K562 (cell line): ENCODE data around the gene NOD2.

Source experiments
- CC2D1A ChIP-seq: fragments of 450-650 bp; IDR thresholded peaks from 2 replicates; pipeline ENCODE4 v1.6.1; 2017; ENCODE audit warnings: mild to moderate bottlenecking
- ELF2 ChIP-seq: fragments of 250-450 bp; sonication (Bioruptor Pico); IDR thresholded peaks from 2 replicates; pipeline ENCODE4 v1.5.0; 2021; ENCODE audit warnings: mild to moderate bottlenecking
- GATA2 ChIP-seq: sonication (generic); formaldehyde crosslinking; IDR thresholded peaks from 2 replicates; pipeline ENCODE4 v1.4.0; 2020; ENCODE audit warnings: mild to moderate bottlenecking, missing genetic modification reagents
- JUND ChIP-seq, 2 experiments: IDR thresholded peaks; 2 replicates in 1 of 2; 3 replicates in 1 of 2; pipeline ENCODE4 v1.6.1; 2011; ENCODE audit warnings: borderline replicate concordance in 2 of 2, low read depth in 2 of 2, low read length in 2 of 2, improper control_type of control experiment in 1 of 2, missing biosample characterization in 1 of 2, missing genetic modification characterization in 1 of 2, missing genetic modification reagents in 1 of 2
- KDM1A ChIP-seq, 2 experiments: fragments of 450-650 bp; IDR thresholded peaks; 2 replicates each; pipeline ENCODE4 v1.6.1; 2016; ENCODE audit warnings: mild to moderate bottlenecking in 2 of 2
- MLLT1 ChIP-seq, 2 experiments: fragments of 450-650 bp; IDR thresholded peaks; 2 replicates each; pipeline ENCODE4 v1.6.1; 2016
- PRMT5 ChIP-seq: sonication (generic); formaldehyde crosslinking; IDR thresholded peaks from 2 replicates; pipeline ENCODE4 v1.5.0; 2020; ENCODE audit warnings: missing genetic modification reagents
- TEAD1 ChIP-seq, 2 experiments: fragments of 450-650 bp in 1 of 2; sonication (generic) in 1 of 2; formaldehyde crosslinking; IDR thresholded peaks; 2 replicates each; pipeline versions ENCODE4 v1.4.0 to v1.8.0; 2020 to 2022; ENCODE audit warnings: mild to moderate bottlenecking in 2 of 2, missing genetic modification reagents in 1 of 2
- USF1 ChIP-seq: sonication (generic); formaldehyde crosslinking; IDR thresholded peaks from 2 replicates; pipeline ENCODE4 v1.9.0; 2022; ENCODE audit warnings: mild to moderate bottlenecking, missing genetic modification reagents
- YY1 ChIP-seq, 3 experiments: IDR thresholded peaks; 2 replicates each; pipeline ENCODE4 v1.6.1; 2011; ENCODE audit warnings: low read length in 2 of 3, mild to moderate bottlenecking in 2 of 3, moderate library complexity in 2 of 3, borderline replicate concordance in 1 of 3, control low read depth in 1 of 3, low read depth in 1 of 3; ENCODE audit not compliant: insufficient read depth in 3 of 3, insufficient replicate concordance in 2 of 3, control insufficient read depth in 1 of 3, insufficient read length in 1 of 3; ENCODE audit errors: extremely low read depth in 1 of 3
- ZNF217 ChIP-seq: sonication (generic); formaldehyde crosslinking; IDR thresholded peaks from 2 replicates; pipeline ENCODE4 v1.8.0; 2022; ENCODE audit warnings: mild to moderate bottlenecking, missing genetic modification reagents
- TF ChIP-seq, protein P1 (sequence below), 3 experiments: IDR thresholded peaks in 2 of 3; conservative IDR thresholded peaks in 1 of 3; 2 replicates each; pipeline ENCODE4 v1.5.1; 2011 to 2012; ENCODE audit warnings: low read length in 3 of 3, mild to moderate bottlenecking in 3 of 3, control low read depth in 2 of 3, improper control_type of control experiment in 1 of 3, inconsistent platforms in 1 of 3, low read depth in 1 of 3, mixed read lengths in 1 of 3, moderate library complexity in 1 of 3; ENCODE audit not compliant: insufficient read depth in 2 of 3
- TF ChIP-seq, protein P2 (sequence below): sonication (generic); formaldehyde crosslinking; IDR thresholded peaks from 2 replicates; pipeline ENCODE4 v1.8.0; 2022; ENCODE audit warnings: mild to moderate bottlenecking, low read depth, missing genetic modification reagents

GRCh38 chr16:50655558-50656055, 37.8 kb upstream of the NOD2 start:
- TF ChIP-seq GATA2 (CRISPR knock-in tag) (no peak), TEAD1 (CRISPR knock-in tag; IDR thresholded peaks at IDR 0.05) (no peak), ZNF217 (CRISPR knock-in tag) (no peak), KDM1A (IDR thresholded peaks at IDR 0.05) (no peak), YY1 (IDR thresholded peaks at IDR 0.05; ENCODE audit: borderline replicate concordance in 1 of 3, control insufficient read depth in 1 of 3, extremely low read depth in 1 of 3, insufficient read depth in 3 of 3, insufficient read length in 1 of 3, insufficient replicate concordance in 2 of 3, low read depth in 1 of 3, low read length in 2 of 3) (no peak), MLLT1 (IDR thresholded peaks at IDR 0.05) (no peak), ELF2 (CRISPR knock-in tag) (no peak), JUND (IDR thresholded peaks at IDR 0.05; ENCODE audit: borderline replicate concordance, low read depth, low read length) (no peak), JUND (tag; IDR thresholded peaks at IDR 0.05; ENCODE audit: borderline replicate concordance, low read depth, low read length) (no peak), CC2D1A (no peak), PRMT5 (CRISPR knock-in tag) (no peak), USF1 (CRISPR knock-in tag) (no peak)
- TF ChIP-seq, protein P1, sequence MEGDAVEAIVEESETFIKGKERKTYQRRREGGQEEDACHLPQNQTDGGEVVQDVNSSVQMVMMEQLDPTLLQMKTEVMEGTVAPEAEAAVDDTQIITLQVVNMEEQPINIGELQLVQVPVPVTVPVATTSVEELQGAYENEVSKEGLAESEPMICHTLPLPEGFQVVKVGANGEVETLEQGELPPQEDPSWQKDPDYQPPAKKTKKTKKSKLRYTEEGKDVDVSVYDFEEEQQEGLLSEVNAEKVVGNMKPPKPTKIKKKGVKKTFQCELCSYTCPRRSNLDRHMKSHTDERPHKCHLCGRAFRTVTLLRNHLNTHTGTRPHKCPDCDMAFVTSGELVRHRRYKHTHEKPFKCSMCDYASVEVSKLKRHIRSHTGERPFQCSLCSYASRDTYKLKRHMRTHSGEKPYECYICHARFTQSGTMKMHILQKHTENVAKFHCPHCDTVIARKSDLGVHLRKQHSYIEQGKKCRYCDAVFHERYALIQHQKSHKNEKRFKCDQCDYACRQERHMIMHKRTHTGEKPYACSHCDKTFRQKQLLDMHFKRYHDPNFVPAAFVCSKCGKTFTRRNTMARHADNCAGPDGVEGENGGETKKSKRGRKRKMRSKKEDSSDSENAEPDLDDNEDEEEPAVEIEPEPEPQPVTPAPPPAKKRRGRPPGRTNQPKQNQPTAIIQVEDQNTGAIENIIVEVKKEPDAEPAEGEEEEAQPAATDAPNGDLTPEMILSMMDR (IDR thresholded peaks at IDR 0.05 in 2 of 3, conservative IDR thresholded peaks at IDR 0.05 in 1 of 3; ENCODE audit: insufficient read depth in 2 of 3, low read depth in 1 of 3, low read length in 3 of 3), result no peak
- TF ChIP-seq, protein P2, sequence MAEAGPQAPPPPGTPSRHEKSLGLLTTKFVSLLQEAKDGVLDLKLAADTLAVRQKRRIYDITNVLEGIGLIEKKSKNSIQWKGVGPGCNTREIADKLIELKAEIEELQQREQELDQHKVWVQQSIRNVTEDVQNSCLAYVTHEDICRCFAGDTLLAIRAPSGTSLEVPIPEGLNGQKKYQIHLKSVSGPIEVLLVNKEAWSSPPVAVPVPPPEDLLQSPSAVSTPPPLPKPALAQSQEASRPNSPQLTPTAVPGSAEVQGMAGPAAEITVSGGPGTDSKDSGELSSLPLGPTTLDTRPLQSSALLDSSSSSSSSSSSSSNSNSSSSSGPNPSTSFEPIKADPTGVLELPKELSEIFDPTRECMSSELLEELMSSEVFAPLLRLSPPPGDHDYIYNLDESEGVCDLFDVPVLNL, result no peak
